ENCODE data around the gene GTF2F2.

GTF2F2 gene

GRCh38 chr13:45280011-45280410 lies 159.7 kb downstream of the GTF2F2 start:
- DNase-seq (ENCODE audit: low spot score) = no peak
- TF ChIP-seq, protein P1, sequence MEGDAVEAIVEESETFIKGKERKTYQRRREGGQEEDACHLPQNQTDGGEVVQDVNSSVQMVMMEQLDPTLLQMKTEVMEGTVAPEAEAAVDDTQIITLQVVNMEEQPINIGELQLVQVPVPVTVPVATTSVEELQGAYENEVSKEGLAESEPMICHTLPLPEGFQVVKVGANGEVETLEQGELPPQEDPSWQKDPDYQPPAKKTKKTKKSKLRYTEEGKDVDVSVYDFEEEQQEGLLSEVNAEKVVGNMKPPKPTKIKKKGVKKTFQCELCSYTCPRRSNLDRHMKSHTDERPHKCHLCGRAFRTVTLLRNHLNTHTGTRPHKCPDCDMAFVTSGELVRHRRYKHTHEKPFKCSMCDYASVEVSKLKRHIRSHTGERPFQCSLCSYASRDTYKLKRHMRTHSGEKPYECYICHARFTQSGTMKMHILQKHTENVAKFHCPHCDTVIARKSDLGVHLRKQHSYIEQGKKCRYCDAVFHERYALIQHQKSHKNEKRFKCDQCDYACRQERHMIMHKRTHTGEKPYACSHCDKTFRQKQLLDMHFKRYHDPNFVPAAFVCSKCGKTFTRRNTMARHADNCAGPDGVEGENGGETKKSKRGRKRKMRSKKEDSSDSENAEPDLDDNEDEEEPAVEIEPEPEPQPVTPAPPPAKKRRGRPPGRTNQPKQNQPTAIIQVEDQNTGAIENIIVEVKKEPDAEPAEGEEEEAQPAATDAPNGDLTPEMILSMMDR (IDR thresholded peaks at IDR 0.05; ENCODE audit: extremely low read depth, missing control alignments) = no peak

GRCh38 chr13:45280751-45281634 lies 160.7 kb downstream of the GTF2F2 start:
- TF ChIP-seq, protein P1 (IDR thresholded peaks at IDR 0.05; ENCODE audit: extremely low read depth, missing control alignments) = peak; percentile 68
- peak; percentile 76 for DNase-seq (ENCODE audit: low spot score)

- DNase-seq (ENCODE audit: low spot score) = no peak
- TF ChIP-seq, protein P1 (IDR thresholded peaks at IDR 0.05; ENCODE audit: extremely low read depth, missing control alignments) = no peak
These were observed 162.7 kb downstream of the GTF2F2 start for GRCh38 chr13:45282994-45283393.

GRCh38 chr13:45289936-45290563 lies 169.7 kb downstream of the GTF2F2 start:
- no peak for DNase-seq (ENCODE audit: low spot score)
- TF ChIP-seq, protein P1 (IDR thresholded peaks at IDR 0.05; ENCODE audit: extremely low read depth, missing control alignments) = no peak

DNA sequence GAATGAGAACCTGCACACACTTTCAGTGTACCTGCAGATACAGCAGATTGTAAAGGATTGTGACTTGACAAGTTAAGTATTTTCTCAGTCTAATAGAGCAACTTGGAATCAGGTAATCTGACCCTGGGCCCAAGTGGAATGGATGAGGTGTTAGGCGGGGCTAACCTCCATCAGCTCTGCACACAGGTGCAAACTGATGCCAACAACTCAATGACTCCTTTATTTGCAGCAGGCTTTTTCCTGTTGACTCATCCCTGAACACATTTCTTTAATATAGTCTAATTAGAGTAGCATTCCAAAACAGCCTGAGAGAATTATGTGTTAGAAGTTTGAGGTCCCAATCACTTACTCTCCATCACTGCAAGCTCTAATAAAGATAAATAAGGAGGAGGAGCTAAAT lies 171.9 kb downstream of the GTF2F2 start:
- DNase-seq (ENCODE audit: low spot score) = no peak
- TF ChIP-seq, protein P1 (IDR thresholded peaks at IDR 0.05; ENCODE audit: extremely low read depth, missing control alignments) = no peak

DNA sequence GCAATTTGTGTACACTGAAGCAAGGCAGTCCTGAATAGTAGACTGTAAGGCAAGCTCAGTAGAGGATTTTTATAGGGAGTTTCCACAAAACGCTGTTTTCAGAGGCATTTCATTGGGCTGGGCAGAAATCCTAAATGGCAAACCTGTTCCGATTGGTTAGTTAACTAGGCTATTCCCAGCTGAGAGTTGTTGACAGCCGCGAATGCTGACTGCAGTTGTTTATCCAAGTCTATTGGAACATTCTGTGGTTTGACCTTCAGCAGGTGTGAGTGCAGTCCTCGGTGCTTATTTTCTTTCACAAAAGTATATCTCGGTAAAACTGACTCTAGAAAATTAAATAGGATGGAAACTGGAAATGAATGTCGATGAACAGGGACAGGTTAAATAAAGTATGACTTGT lies 175.2 kb downstream of the GTF2F2 start:
- TF ChIP-seq, protein P1 (IDR thresholded peaks at IDR 0.05; ENCODE audit: extremely low read depth, missing control alignments) = no peak
- DNase-seq (ENCODE audit: low spot score) = no peak

GRCh38 chr13:45296259-45296658 lies 175.9 kb downstream of the GTF2F2 start:
- DNase-seq (ENCODE audit: low spot score) = no peak
- TF ChIP-seq, protein P1 (IDR thresholded peaks at IDR 0.05; ENCODE audit: extremely low read depth, missing control alignments) = no peak

Data from GM20000 (cell line).